Heart left ventricle (tissue), 16 donors: ENCODE data around the gene ING1. TPM values are rescaled to one million over a fixed set of nuclear protein-coding genes. Genes with fewer than 3 reads are reported as not detected.

Experiments
- ATAC-seq, 4 donors: fragments of 200-7000 bp; cut with Tn5 transposase; one replicate each; pipeline ENCODE4 v1.9.1; 2020 to 2022; ENCODE audit warnings: moderate library complexity in 4 of 4, mild to moderate bottlenecking in 3 of 4, moderate number of reproducible peaks in 1 of 4
- DNase-seq, 5 donors: peaks; one replicate each; pipeline ENCODE4 v3.0.0-alpha.2; 2020
- H3K27ac ChIP-seq, 12 donors: fragments of 200-600 bp; sonication (generic) in 4 of 12; one replicate each; pipeline versions ENCODE4 v1.5.0 to v1.8.0; 2016 to 2022; ENCODE audit warnings: mild to moderate bottlenecking in 2 of 12
- H3K27me3 ChIP-seq, 9 donors: fragments of 200-600 bp; sonication (generic) in 2 of 9; one replicate each; pipeline versions ENCODE4 v1.5.1 to v1.8.0; 2016 to 2022; ENCODE audit warnings: mild to moderate bottlenecking in 3 of 9
- H3K36me3 ChIP-seq, 9 donors: fragments of 200-600 bp; sonication (generic) in 2 of 9; one replicate each; pipeline versions ENCODE4 v1.5.0 to v1.8.0; 2018 to 2022; ENCODE audit warnings: mild to moderate bottlenecking in 2 of 9
- H3K4me1 ChIP-seq, 12 donors: fragments of 200-600 bp; sonication (generic) in 4 of 12; one replicate each; pipeline versions ENCODE4 v1.5.0 to v1.8.0; 2016 to 2022; ENCODE audit warnings: mild to moderate bottlenecking in 3 of 12
- H3K4me3 ChIP-seq, 12 donors: fragments of 200-600 bp; sonication (generic) in 4 of 12; one replicate each; pipeline versions ENCODE4 v1.5.0 to v1.8.0; 2017 to 2022; ENCODE audit warnings: mild to moderate bottlenecking in 9 of 12, moderate library complexity in 4 of 12
- H3K9me3 ChIP-seq, 12 donors: fragments of 200-600 bp; sonication (generic) in 4 of 12; one replicate each; pipeline versions ENCODE4 v1.5.0 to v1.8.0; 2016 to 2022; ENCODE audit warnings: mild to moderate bottlenecking in 1 of 12
- POLR2A ChIP-seq, 2 donors: fragments of 450-650 bp; IDR thresholded peaks; one replicate each; pipeline ENCODE4 v1.6.1; 2017; ENCODE audit warnings: antibody characterized with exemption in 2 of 2, mild to moderate bottlenecking in 2 of 2, moderate library complexity in 2 of 2
- WGBS, 4 donors: extraction: QIAGEN DNeasy Blood & Tissue Kit in 2 of 4; methylation state at CpG; one replicate each; pipeline versions ENCODE4 v1.1.5 to v1.1.7; 2013 to 2018; 5-methylcytosine and 5-hydroxymethylcytosine counted together
- intact Hi-C, 10 donors: fragments of 100-400 bp; cut with DNase I; formaldehyde crosslinking; loops; one replicate each; pipeline versions ENCODE4 v1.11.1 to v1.14.2; 2022
- polyA plus RNA-seq, 2 donors: library from polyadenylated mRNA; stranded (reverse); fragments of 200-250 nt; gene quantifications; one replicate each; pipeline ENCODE4 v1.2.3, GENCODE V29; 2013
- total RNA-seq, 9 donors: library from RNA; depleted of rRNA in 2 of 9; stranded (reverse); fragments of >200 nt in 2 of 9; fragmentation: NEBNext Ultra II Directional in 3 of 9; extraction: Animal tissue kit (Norgen Biotek cat#: 25700) in 3 of 9; gene quantifications; one replicate each; pipeline versions ENCODE4 v1.1.0 to v1.2.4, GENCODE V29; 2016 to 2023
- TF ChIP-seq, protein P1 (sequence below), 12 donors: fragments of 200-600 bp; sonication (generic) in 4 of 12; IDR thresholded peaks; one replicate each; pipeline versions ENCODE4 v1.5.0 to v1.8.0; 2018 to 2022; ENCODE audit warnings: antibody characterized with exemption in 12 of 12, mild to moderate bottlenecking in 5 of 12
- donor health status: ischemic (EF 13 %, LVEDD 7.1; RV severe dilation, severe dysfunction).
- donor health status: healthy with polysubstance abuse.
- donor health status: DM: no; HTN: yes; CAD: no.
- donor health status: DM: no; HTN: no; CAD: no.
- donor health status: ischemic (EF 25% LVEDD 6.9; RV normal size, moderate dysfunction).
- donor health status: ischemic (EF 25% LVEDD 5.7; RV mildly dilated, moderate dysfunction).
- donor health status: healthy.
- donor health status: DM: yes; HTN: yes; CAD: no.
- donor health status: ischemic (EF 35%, LVEDD 5.7; RV mildly dilated, moderate dysfunction).
- donor health status: nonischemic (EF 11% LVEDD 7.7; RV severe dilation, severe dysfunction).
- donor health status: DM: yes; HTN: yes; CAD: no.
- donor health status: PGD.
- donor health status: ischemic (EF 29% LVEDD 5.4; RV normal size, mild dysfunction).
- donor health status: nonischemic (EF 23%, LVEDD 6.1; RV moderate dilation, normal function).

ING1 gene
- total and polyA plus RNA-seq, 11 donors, result 4.8 to 18.0 (median 6.6) TPM

DNA sequence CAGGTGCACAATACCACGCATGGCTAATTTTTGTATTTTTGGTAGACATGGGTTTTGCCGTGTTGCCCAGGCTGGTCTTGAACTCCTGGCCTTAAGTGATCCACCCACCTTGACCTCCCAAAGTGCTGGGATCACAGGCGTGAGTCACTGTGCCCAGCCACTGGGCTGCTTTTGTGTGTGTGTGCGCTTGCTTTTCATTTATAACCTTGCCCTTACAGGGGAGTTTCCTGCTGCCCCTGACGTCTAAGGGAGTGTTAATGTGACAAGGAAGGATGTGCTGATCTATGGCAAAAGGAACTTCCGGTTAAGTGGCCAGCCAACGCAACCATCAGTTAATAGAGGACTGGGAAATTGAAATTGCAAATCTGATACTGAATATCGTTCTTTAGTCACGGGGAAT lies 57.7 kb downstream of the ING1 start:
- no peak for TF ChIP-seq POLR2A (IDR thresholded peaks at IDR 0.05)
- Histone ChIP-seq H3K4me1 (peaks cover 0 to 4% (median 0%) of the 10 kb centered on the region in 12 donors), H3K27me3 (peaks cover 0 to 3% (median 0%) of the 10 kb centered on the region in 9 donors), H3K27ac (peak overlapping the region in 1 of 12 donors; percentile 37), H3K9me3 (no peaks in the 10 kb centered on the region), H3K4me3 (no peak overlapping the region), H3K36me3 (no peaks in the 10 kb centered on the region)
- intact Hi-C loops, result no loop called here
- ATAC-seq (peak in 3 of 4 donors; percentile 33 to 89 (median 60)), DNase-seq (peak in 2 of 5 donors; percentile 17 to 46)
- 49 to 55% (median 53%) methylated on average over 9 of the region's 9 CpGs for WGBS, 4 donors

DNA sequence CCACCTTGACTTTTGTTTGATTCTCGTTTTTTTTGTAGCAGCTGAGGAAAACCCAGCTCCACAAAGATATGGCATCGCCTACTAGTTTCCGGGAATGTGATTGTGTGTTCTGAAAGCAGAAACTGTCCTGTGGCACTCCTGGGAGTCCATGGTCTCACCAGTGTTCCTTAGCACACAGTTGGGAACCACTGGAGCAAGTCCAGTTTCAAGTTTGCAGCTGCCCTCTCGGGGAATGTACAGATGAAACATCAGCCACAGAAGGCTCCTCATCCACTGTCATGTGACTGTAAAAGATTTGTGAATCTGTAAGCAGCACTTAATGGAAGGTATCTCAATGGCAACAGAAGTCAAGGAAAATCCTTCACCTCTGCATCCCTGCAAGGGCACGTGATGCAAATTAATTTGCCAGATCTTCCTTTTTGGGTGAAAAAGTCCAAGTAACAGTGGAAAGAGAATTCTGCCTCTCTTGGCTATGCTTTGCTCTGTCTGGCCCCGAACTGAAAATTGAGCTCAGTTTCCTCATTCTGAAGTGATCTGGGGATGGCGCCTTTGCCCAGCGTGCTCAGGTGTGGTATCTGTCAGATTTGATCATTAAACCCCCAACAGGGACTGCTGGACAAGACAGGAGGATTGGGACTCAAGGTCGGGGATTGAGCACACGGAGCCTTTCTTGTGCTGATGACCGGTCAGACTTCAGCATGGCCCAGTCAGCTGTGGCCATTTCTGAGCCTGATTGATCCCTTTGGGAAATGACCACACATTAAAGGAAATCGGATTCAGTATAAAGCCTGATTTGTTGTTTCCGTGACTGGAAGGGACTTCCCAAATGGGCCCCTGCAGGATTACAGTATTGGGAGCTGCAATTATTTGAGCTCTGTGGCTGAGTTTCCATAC lies 58.8 kb downstream of the ING1 start:
- Histone ChIP-seq H3K4me1 (peaks cover 0 to 4% (median 0%) of the 10 kb centered on the region in 12 donors), H3K27ac (peak overlapping the region in 1 of 12 donors; percentile 46), H3K9me3 (no peaks in the 10 kb centered on the region), H3K36me3 (no peaks in the 10 kb centered on the region), H3K4me3 (no peak overlapping the region), H3K27me3 (peaks cover 0 to 3% (median 0%) of the 10 kb centered on the region in 9 donors)
- DNase-seq, result no peak
- no peak for ATAC-seq
- 72 to 82% (median 74%) methylated on average over 10 to 13 of the region's 13 CpGs for WGBS, 4 donors
- TF ChIP-seq, protein P1, sequence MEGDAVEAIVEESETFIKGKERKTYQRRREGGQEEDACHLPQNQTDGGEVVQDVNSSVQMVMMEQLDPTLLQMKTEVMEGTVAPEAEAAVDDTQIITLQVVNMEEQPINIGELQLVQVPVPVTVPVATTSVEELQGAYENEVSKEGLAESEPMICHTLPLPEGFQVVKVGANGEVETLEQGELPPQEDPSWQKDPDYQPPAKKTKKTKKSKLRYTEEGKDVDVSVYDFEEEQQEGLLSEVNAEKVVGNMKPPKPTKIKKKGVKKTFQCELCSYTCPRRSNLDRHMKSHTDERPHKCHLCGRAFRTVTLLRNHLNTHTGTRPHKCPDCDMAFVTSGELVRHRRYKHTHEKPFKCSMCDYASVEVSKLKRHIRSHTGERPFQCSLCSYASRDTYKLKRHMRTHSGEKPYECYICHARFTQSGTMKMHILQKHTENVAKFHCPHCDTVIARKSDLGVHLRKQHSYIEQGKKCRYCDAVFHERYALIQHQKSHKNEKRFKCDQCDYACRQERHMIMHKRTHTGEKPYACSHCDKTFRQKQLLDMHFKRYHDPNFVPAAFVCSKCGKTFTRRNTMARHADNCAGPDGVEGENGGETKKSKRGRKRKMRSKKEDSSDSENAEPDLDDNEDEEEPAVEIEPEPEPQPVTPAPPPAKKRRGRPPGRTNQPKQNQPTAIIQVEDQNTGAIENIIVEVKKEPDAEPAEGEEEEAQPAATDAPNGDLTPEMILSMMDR (IDR thresholded peaks at IDR 0.05), result no peak
- no peak for TF ChIP-seq POLR2A (IDR thresholded peaks at IDR 0.05)
- intact Hi-C loops, result no loop called here

Other genes with a start within 250 kb of the ING1 start
- 10 to 100 TPM in 8 of 9 donors, 1 to 10 TPM in 1; 5.5 to 30.2 (median 13.7) TPM for gene RAB20, start 152.0 kb upstream of the ING1 start, total RNA-seq
- gene RAB20, start 152.0 kb upstream of the ING1 start, polyA plus RNA-seq, result 10 to 100 TPM in 1 of 2 donors, 1 to 10 TPM in 1; 7.4 to 17.3 TPM
- gene NAXD, start 98.2 kb upstream of the ING1 start, total RNA-seq, result 10 to 100 TPM; 19.2 to 31.4 (median 25.0) TPM
- 10 to 100 TPM; 22.4 to 22.8 TPM for gene NAXD, start 98.2 kb upstream of the ING1 start, polyA plus RNA-seq
- gene CARS2, start 7.6 kb upstream of the ING1 start, total RNA-seq, result 10 to 100 TPM; 35.4 to 48.4 (median 43.5) TPM
- gene CARS2, start 7.6 kb upstream of the ING1 start, polyA plus RNA-seq, result 10 to 100 TPM; 72.4 to 78.5 TPM
- gene ANKRD10, start 201.4 kb downstream of the ING1 start, total RNA-seq, result 10 to 100 TPM; 37.9 to 81.3 (median 49.7) TPM
- gene ANKRD10, start 201.4 kb downstream of the ING1 start, polyA plus RNA-seq, result 10 to 100 TPM; 37.7 to 43.4 TPM